CD4-positive, alpha-beta memory T cell (primary cell): ENCODE data around the gene ADM2. TPM values are rescaled to one million over a fixed set of nuclear protein-coding genes. Genes with fewer than 3 reads are reported as not detected.
"Not testable (repeated sequence)": the region's sequence is repeated elsewhere in the genome, so short reads cannot be mapped to it uniquely, and the experiment has no call there.

Experiments used
- CTCF ChIA-PET: fragments of 350-600 bp; sonication (Branson Sonifier 250); formaldehyde crosslinking; loops from one replicate; lab custom pipeline; 2021; ENCODE audit warnings: inconsistent platforms; ENCODE audit not compliant: partially characterized antibody; lab: Charles Lee
- POLR2A ChIA-PET: fragments of 350-600 bp; sonication (Branson Sonifier 250); formaldehyde crosslinking; loops from one replicate; lab custom pipeline; 2021; ENCODE audit not compliant: partially characterized antibody; lab: Charles Lee
- DNase-seq, 5 donors: peaks; one replicate each; pipeline versions ENCODE4 v3.0.0 to v3.0.0-alpha.2; 2020 to 2022; ENCODE audit warnings: mixed read lengths in 1 of 5
- H3K27ac ChIP-seq: one replicate; pipeline ENCODE4 v1.7.0; 2013; ENCODE audit warnings: low read depth, low read length
- H3K27me3 ChIP-seq: 2 replicates; pipeline ENCODE4 v1.7.0; 2013; ENCODE audit warnings: mild to moderate bottlenecking, low read length, moderate library complexity; ENCODE audit not compliant: insufficient read depth
- H3K36me3 ChIP-seq: 2 replicates; pipeline ENCODE4 v1.7.0; 2013; ENCODE audit warnings: mild to moderate bottlenecking, low read length, moderate library complexity; ENCODE audit not compliant: insufficient read depth
- H3K4me1 ChIP-seq: 2 replicates; pipeline ENCODE4 v1.7.0; 2013; ENCODE audit warnings: mild to moderate bottlenecking, low read length, moderate library complexity; ENCODE audit not compliant: insufficient read depth
- H3K4me3 ChIP-seq, 2 donors: one replicate each; pipeline ENCODE4 v1.7.0; 2013; ENCODE audit warnings: low read length in 2 of 2, mild to moderate bottlenecking in 1 of 2
- H3K9me3 ChIP-seq, 2 donors: one replicate each; pipeline ENCODE4 v1.7.0; 2013; ENCODE audit warnings: low read length in 2 of 2, control low read depth in 1 of 2; ENCODE audit not compliant: control insufficient read depth in 1 of 2
- H3K27ac Mint-ChIP-seq, 7 donors: one replicate each; pipeline ENCODE4 v1.8.0; 2020 to 2021; ENCODE audit warnings: mixed read lengths in 7 of 7, mild to moderate bottlenecking in 6 of 7, inconsistent platforms in 3 of 7, moderate library complexity in 3 of 7
- H3K27me3 Mint-ChIP-seq, 2 donors: one replicate each; pipeline ENCODE4 v1.8.0; 2020 to 2021; ENCODE audit warnings: mixed read lengths in 2 of 2
- H3K36me3 Mint-ChIP-seq, 2 donors: one replicate each; pipeline ENCODE4 v1.8.0; 2020 to 2021; ENCODE audit warnings: mixed read lengths in 2 of 2, inconsistent platforms in 1 of 2, mild to moderate bottlenecking in 1 of 2
- H3K4me1 Mint-ChIP-seq, 4 donors: one replicate each; pipeline ENCODE4 v1.8.0; 2020 to 2021; ENCODE audit warnings: mixed read lengths in 4 of 4, mild to moderate bottlenecking in 1 of 4
- H3K4me3 Mint-ChIP-seq, 8 donors: one replicate each; pipeline ENCODE4 v1.8.0; 2020 to 2021; ENCODE audit warnings: mixed read lengths in 8 of 8, mild to moderate bottlenecking in 7 of 8, moderate library complexity in 6 of 8, inconsistent platforms in 3 of 8
- H3K9me3 Mint-ChIP-seq, 8 donors: one replicate each; pipeline ENCODE4 v1.8.0; 2020 to 2021; ENCODE audit warnings: mixed read lengths in 8 of 8, mild to moderate bottlenecking in 5 of 8, inconsistent platforms in 3 of 8, moderate library complexity in 1 of 8
- intact Hi-C: fragments of 100-400 bp; cut with micrococcal nuclease; formaldehyde crosslinking; loops from one replicate; pipeline ENCODE4 v1.15.1; 2023
- polyA plus RNA-seq, 2 donors: library from polyadenylated mRNA; unstranded; fragments of 300-500 nt; fragmentation: Illumina TruSeq; gene quantifications; one replicate each; pipeline ENCODE4 v1.2.3, GENCODE V29; 2021
- total RNA-seq, 2 experiments: library from RNA; stranded (reverse); gene quantifications; one replicate each; pipeline ENCODE4 v1.2.3, GENCODE V29; 2021

ADM2 gene
- total and polyA plus RNA-seq, 4 experiments from 2014 or later: 0.07 to 4.5 (median 2.4) TPM

- Mint-ChIP-seq H3K4me1 (peaks cover 15 to 23% (median 21%) of the 10 kb centered on the region in 4 donors), H3K27me3 (no peaks in the 10 kb centered on the region), H3K27ac (peak overlapping the region in 1 of 7 donors; percentile 22), H3K36me3 (peaks cover 5 to 33% of the 10 kb centered on the region in 2 donors), H3K4me3 (no peak overlapping the region), H3K9me3 (no peaks in the 10 kb centered on the region)
- Histone ChIP-seq H3K27me3 (no peaks in the 10 kb centered on the region), H3K4me3 (no peak overlapping the region), H3K4me1 (peaks cover 13% of the 10 kb centered on the region), H3K9me3 (no peaks in the 10 kb centered on the region), H3K36me3 (peaks cover 15% of the 10 kb centered on the region), H3K27ac (no peak overlapping the region)
- intact Hi-C loops: no loop called here
- POLR2A ChIA-PET: interaction anchor here (1.9 to 7.6 kb wide), 2 partner anchors 12 to 14 kb away, joined by 12 to 242 read pairs; partner anchors contain the start of genes SCO2 and TYMP
- no peak for DNase-seq
- CTCF ChIA-PET: interaction anchor here (1.5 to 2.8 kb wide), 2 partner anchors 12 to 108 kb away, joined by 3 to 15 read pairs; partner anchors contain the start of gene SCO2
Observed at GRCh38 chr22:50513175-50513574, 31.8 kb downstream of the ADM2 start.

GRCh38 chr22:50516068-50516467 is 34.7 kb downstream of the ADM2 start:
- no peak overlapping the region for H3K4me3 ChIP-seq
- ChIA-PET CTCF (interaction anchor here (2.8 kb wide), 1 partner anchor 9 kb away, joined by 15 read pairs; the partner anchor contains the start of gene SCO2), POLR2A (interaction anchor here (1.1 kb wide), 1 partner anchor 10 kb away, joined by 6 read pairs; the partner anchor contains the start of gene SCO2)
- no peak overlapping the region for H3K27ac ChIP-seq
- no peaks in the 10 kb centered on the region for H3K4me1 ChIP-seq
- Mint-ChIP-seq H3K4me3 (no peak overlapping the region), H3K27me3 (no peaks in the 10 kb centered on the region), H3K36me3 (peaks cover 10 to 34% of the 10 kb centered on the region in 2 donors), H3K27ac (no peak overlapping the region), H3K4me1 (peaks cover 4 to 11% (median 7%) of the 10 kb centered on the region in 4 donors), H3K9me3 (no peaks in the 10 kb centered on the region)
- no peaks in the 10 kb centered on the region for H3K27me3 ChIP-seq
- peaks cover 27% of the 10 kb centered on the region for H3K36me3 ChIP-seq
- intact Hi-C loops: no loop called here
- H3K9me3 ChIP-seq: no peaks in the 10 kb centered on the region
- no peak for DNase-seq

DNA sequence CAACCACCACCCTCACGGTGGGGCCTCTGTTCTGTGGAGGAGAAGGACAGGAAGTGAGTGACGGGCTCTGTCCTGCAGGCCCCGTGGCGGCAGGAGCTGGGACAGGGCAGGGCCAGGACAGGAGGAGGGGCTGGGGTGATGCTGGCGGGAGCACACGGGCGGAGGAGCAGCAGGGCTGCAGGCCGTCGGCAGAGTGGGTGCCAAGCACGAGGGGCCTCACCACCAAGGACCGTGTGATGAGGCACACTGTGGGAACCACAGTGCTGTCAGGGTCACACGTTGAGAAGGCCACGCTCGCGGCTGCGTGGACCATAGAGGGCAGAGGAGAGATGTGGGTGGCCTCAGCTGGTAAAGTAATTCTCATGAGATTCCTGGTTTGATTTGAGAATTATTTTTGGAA is 35.5 kb downstream of the ADM2 start:
- Histone ChIP-seq H3K4me3 (no peak overlapping the region), H3K27ac (no peak overlapping the region), H3K27me3 (no peaks in the 10 kb centered on the region), H3K36me3 (peaks cover 35% of the 10 kb centered on the region), H3K9me3 (no peaks in the 10 kb centered on the region), H3K4me1 (no peaks in the 10 kb centered on the region)
- peaks cover 4 to 11% (median 7%) of the 10 kb centered on the region in 4 donors for H3K4me1 Mint-ChIP-seq
- peak overlapping the region in 1 of 7 donors; percentile 24 for H3K27ac Mint-ChIP-seq
- POLR2A ChIA-PET: interaction anchor here (1.3 kb wide), 1 partner anchor 23 kb away, joined by 4 read pairs; no protein-coding TSS in a partner anchor
- no peak overlapping the region for H3K4me3 Mint-ChIP-seq
- H3K9me3 Mint-ChIP-seq: no peaks in the 10 kb centered on the region
- intact Hi-C loops: no loop called here
- H3K36me3 Mint-ChIP-seq: peaks cover 12 to 34% of the 10 kb centered on the region in 2 donors
- CTCF ChIA-PET: interaction anchor here (1.1 kb wide), 1 partner anchor 9 kb away, joined by 3 read pairs; no protein-coding TSS in a partner anchor
- DNase-seq: no peak
- H3K27me3 Mint-ChIP-seq: no peaks in the 10 kb centered on the region

DNA sequence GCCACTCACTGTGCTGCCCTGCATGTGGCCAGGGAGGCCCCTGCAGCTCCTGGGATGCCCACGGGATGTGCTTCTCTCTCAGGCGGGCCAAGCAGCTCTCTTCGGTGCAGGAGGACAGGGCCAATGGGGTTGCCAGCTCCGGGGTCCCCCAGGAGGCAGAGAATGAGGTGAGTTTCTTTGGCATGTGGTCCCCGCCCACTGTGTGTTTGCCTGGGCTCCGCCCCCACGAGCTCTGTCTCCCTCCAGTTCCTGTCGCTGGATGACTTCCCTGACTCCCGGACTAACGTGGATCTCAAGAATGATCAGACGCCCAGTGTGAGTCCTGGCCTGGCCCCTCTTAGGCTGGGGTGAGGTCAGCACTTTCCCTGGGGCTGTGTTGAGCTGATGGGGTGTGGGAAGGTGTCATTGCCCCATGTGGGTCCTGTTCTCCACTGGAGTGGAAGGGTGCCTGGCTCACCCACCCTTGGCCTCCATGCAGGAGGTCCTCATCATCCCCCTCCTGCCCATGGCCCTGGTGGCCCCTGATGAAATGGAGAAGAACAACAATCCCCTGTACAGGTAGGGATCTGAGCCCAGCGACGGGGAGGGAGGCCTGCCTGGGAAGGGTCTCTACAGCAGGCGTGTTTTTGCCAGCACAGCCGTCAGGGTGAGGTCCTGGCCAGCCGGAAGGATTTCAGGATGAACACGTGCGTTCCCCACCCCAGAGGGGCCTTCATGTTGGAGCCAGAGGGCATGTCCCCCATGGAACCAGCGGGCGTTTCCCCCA is 36.3 kb downstream of the ADM2 start:
- peak overlapping the region in 1 of 7 donors; percentile 2 for H3K27ac Mint-ChIP-seq
- POLR2A ChIA-PET: interaction anchor here (0.8 to 1.3 kb wide), 3 partner anchors 10 to 30 kb away, joined by 3 to 4 read pairs (median 4); partner anchors contain the start of genes LMF2 and NCAPH2
- peaks cover 42% of the 10 kb centered on the region for H3K36me3 ChIP-seq
- no peak overlapping the region for H3K4me3 ChIP-seq
- no peaks in the 10 kb centered on the region for H3K4me1 ChIP-seq
- no peaks in the 10 kb centered on the region for H3K9me3 ChIP-seq
- no peaks in the 10 kb centered on the region for H3K9me3 Mint-ChIP-seq
- CTCF ChIA-PET: interaction anchor here (1.1 kb wide), 1 partner anchor 8 kb away, joined by 3 read pairs; no protein-coding TSS in a partner anchor
- H3K36me3 Mint-ChIP-seq: peaks cover 12 to 34% of the 10 kb centered on the region in 2 donors
- H3K27ac ChIP-seq: no peak overlapping the region
- no peak for DNase-seq
- intact Hi-C loops: no loop called here
- H3K27me3 ChIP-seq: no peaks in the 10 kb centered on the region
- H3K4me1 Mint-ChIP-seq: peaks cover 4 to 9% (median 7%) of the 10 kb centered on the region in 4 donors
- H3K4me3 Mint-ChIP-seq: no peak overlapping the region
- H3K27me3 Mint-ChIP-seq: no peaks in the 10 kb centered on the region

- Mint-ChIP-seq H3K27me3 (no peaks in the 10 kb centered on the region), H3K9me3 (no peaks in the 10 kb centered on the region), H3K36me3 (peaks cover 12 to 41% of the 10 kb centered on the region in 2 donors), H3K4me3 (no peak overlapping the region), H3K27ac (no peak overlapping the region), H3K4me1 (peaks cover 4 to 13% (median 7%) of the 10 kb centered on the region in 4 donors)
- Histone ChIP-seq H3K27me3 (no peaks in the 10 kb centered on the region), H3K36me3 (peaks cover 51% of the 10 kb centered on the region), H3K4me3 (no peak overlapping the region), H3K4me1 (no peaks in the 10 kb centered on the region), H3K27ac (no peak overlapping the region), H3K9me3 (no peaks in the 10 kb centered on the region)
- ChIA-PET POLR2A (interaction anchor here (1.3 kb wide), 1 partner anchor 11 kb away, joined by 4 read pairs; the partner anchor contains the start of genes LMF2 and NCAPH2), CTCF (interaction anchor here (1.0 kb wide), 1 partner anchor 20 kb away, joined by 3 read pairs; no protein-coding TSS in a partner anchor)
- intact Hi-C loops: no loop called here
- no peak for DNase-seq
Observed at GRCh38 chr22:50518606-50519005, 37.3 kb downstream of the ADM2 start.

DNA sequence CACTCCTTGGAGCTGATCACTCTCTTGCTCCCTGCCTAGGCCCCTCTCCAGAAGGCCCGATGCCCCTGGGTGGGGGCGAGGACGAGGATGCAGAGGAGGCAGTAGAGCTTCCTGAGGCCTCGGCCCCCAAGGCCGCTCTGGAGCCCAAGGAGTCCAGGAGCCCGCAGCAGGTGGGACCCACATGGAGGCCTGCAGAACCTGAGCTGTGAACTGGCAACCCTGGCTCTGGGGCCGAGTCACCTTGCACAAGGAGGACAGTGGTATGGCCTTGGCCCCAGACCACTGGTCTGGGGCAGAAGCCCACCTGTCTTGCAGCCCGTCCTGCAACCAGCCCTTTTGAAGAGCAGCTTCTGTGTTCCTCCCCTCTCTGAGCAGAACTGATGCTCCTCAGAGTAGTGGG is 37.8 kb downstream of the ADM2 start:
- peaks cover 4 to 13% (median 7%) of the 10 kb centered on the region in 4 donors for H3K4me1 Mint-ChIP-seq
- no peak overlapping the region for H3K27ac ChIP-seq
- no peaks in the 10 kb centered on the region for H3K27me3 Mint-ChIP-seq
- no peaks in the 10 kb centered on the region for H3K9me3 Mint-ChIP-seq
- H3K36me3 ChIP-seq: peaks cover 51% of the 10 kb centered on the region
- peak overlapping the region in 1 of 7 donors; percentile 18 for H3K27ac Mint-ChIP-seq
- no peak overlapping the region for H3K4me3 Mint-ChIP-seq
- no peak for DNase-seq
- CTCF ChIA-PET: interaction anchor here (1.0 kb wide), 1 partner anchor 21 kb away, joined by 3 read pairs; no protein-coding TSS in a partner anchor
- no peak overlapping the region for H3K4me3 ChIP-seq
- peaks cover 4% of the 10 kb centered on the region for H3K4me1 ChIP-seq
- peaks cover 12 to 41% of the 10 kb centered on the region in 2 donors for H3K36me3 Mint-ChIP-seq
- POLR2A ChIA-PET: no interaction called here
- H3K9me3 ChIP-seq: no peaks in the 10 kb centered on the region
- H3K27me3 ChIP-seq: no peaks in the 10 kb centered on the region
- intact Hi-C loops: no loop called here

DNA sequence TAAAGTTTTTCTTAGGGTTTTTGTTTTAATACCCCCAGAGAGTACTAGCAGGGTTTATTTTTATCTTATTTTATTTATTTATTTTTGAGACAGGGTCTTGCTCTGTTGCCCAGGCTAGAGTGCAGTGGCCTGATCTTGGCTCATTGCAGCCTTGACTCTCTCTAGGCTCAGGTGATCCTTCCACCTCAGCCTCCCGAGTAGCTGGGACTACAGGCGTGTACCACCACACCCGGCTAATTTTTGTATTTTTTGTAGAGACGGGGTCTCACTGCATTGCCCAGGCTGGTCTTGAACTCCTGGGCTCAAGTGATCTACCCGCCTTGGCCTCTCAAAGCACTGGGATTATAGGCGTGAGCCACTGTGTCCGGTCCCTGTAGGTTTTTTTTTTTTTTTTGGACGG is 38.8 kb downstream of the ADM2 start:
- H3K4me3 ChIP-seq, H3K27me3 Mint-ChIP-seq, H3K4me3 Mint-ChIP-seq, H3K27ac ChIP-seq, DNase-seq, intact Hi-C loops, H3K27me3 ChIP-seq, H3K9me3 ChIP-seq, H3K9me3 Mint-ChIP-seq, POLR2A ChIA-PET: not testable (repeated sequence)
- Mint-ChIP-seq H3K4me1 (peaks cover 8 to 13% (median 9%) of the 10 kb centered on the region in 4 donors), H3K36me3 (peaks cover 15 to 40% of the 10 kb centered on the region in 2 donors), H3K27ac (peak overlapping the region in 2 of 7 donors; percentile 18 to 79)
- CTCF ChIA-PET: interaction anchor here (0.8 kb wide), 1 partner anchor 46 kb away, joined by 3 read pairs; no protein-coding TSS in a partner anchor
- H3K4me1 ChIP-seq: peaks cover 14% of the 10 kb centered on the region
- H3K36me3 ChIP-seq: peaks cover 46% of the 10 kb centered on the region
